T-cell (primary cell): Measurements from ENCODE around the gene CCDC194. TPM values are rescaled to one million over a fixed set of nuclear protein-coding genes. Genes with fewer than 3 reads are reported as not detected.

Experiments used
- ATAC-seq, 4 experiments: fragments of 200-7000 bp in 3 of 4; fragments of 150-1000 bp in 1 of 4; cut with Tn5 transposase; replicated peaks in 1 of 4; 1 replicate in 3 of 4; 2 replicates in 1 of 4; pipeline ENCODE4 v1.10.0; 2021; ENCODE audit warnings: moderate library complexity in 3 of 4, mild to moderate bottlenecking in 2 of 4, moderate number of reproducible peaks in 1 of 4
- CTCF ChIA-PET, 2 donors: fragments of 300-600 bp; sonication (Branson Sonifier 250); formaldehyde crosslinking; loops; one replicate each; lab custom pipeline; 2022; ENCODE audit warnings: antibody characterized with exemption in 2 of 2; lab: Charles Lee
- POLR2A ChIA-PET, 2 donors: fragments of 300-600 bp; sonication (Branson Sonifier 250); formaldehyde crosslinking; loops; one replicate each; lab custom pipeline; 2022; ENCODE audit warnings: antibody characterized with exemption in 2 of 2; lab: Charles Lee
- DNase-seq, 35 experiments: peaks; one replicate each; pipeline versions ENCODE4 v3.0.0 to v3.0.0-alpha.2; 2013 to 2023
- H3K27ac ChIP-seq: one replicate; pipeline ENCODE4 v1.5.1; 2013; ENCODE audit warnings: low read length
- H3K27me3 ChIP-seq, 2 experiments: replicated peaks in 1 of 2; 1 replicate in 1 of 2; 2 replicates in 1 of 2; pipeline versions ENCODE4 v1.6.1 to v1.7.0; 2013; ENCODE audit warnings: low read length in 1 of 2, mixed read lengths in 1 of 2; ENCODE audit not compliant: control insufficient read depth in 2 of 2, insufficient read depth in 2 of 2; ENCODE audit errors: extremely low read depth in 1 of 2
- H3K36me3 ChIP-seq, 2 donors: 1 replicate in 1 of 2; 2 replicates in 1 of 2; pipeline versions ENCODE4 v1.6.1 to v1.7.0; 2013; ENCODE audit warnings: low read length in 1 of 2; ENCODE audit not compliant: control insufficient read depth in 2 of 2, insufficient read depth in 1 of 2; ENCODE audit errors: extremely low read depth in 1 of 2
- H3K4me1 ChIP-seq, 2 experiments: 1 replicate in 1 of 2; 2 replicates in 1 of 2; pipeline versions ENCODE4 v1.6.1 to v1.7.0; 2013; ENCODE audit warnings: low read length in 2 of 2, mixed read lengths in 1 of 2; ENCODE audit not compliant: insufficient read depth in 2 of 2, control insufficient read depth in 1 of 2; ENCODE audit errors: extremely low read depth in 1 of 2
- H3K4me3 ChIP-seq, 2 donors: 1 replicate in 1 of 2; 2 replicates in 1 of 2; pipeline versions ENCODE4 v1.5.1 to v1.7.0; 2013; ENCODE audit warnings: mild to moderate bottlenecking in 2 of 2, low read length in 1 of 2, moderate library complexity in 1 of 2; ENCODE audit not compliant: control insufficient read depth in 1 of 2; ENCODE audit errors: extremely low read depth in 1 of 2
- H3K9me3 ChIP-seq: 2 replicates; pipeline ENCODE4 v1.7.0; 2013
- H3K27ac Mint-ChIP-seq, 2 donors: one replicate each; pipeline ENCODE4 v1.8.0; 2020 to 2021; ENCODE audit warnings: mild to moderate bottlenecking in 2 of 2, mixed read lengths in 2 of 2
- H3K27me3 Mint-ChIP-seq, 2 donors: one replicate each; pipeline ENCODE4 v1.8.0; 2021 to 2022; ENCODE audit warnings: mixed read lengths in 2 of 2
- H3K36me3 Mint-ChIP-seq: one replicate; pipeline ENCODE4 v1.8.0; 2021; ENCODE audit warnings: mixed read lengths
- H3K4me1 Mint-ChIP-seq, 3 donors: one replicate each; pipeline ENCODE4 v1.8.0; 2020 to 2022; ENCODE audit warnings: mixed read lengths in 3 of 3, mild to moderate bottlenecking in 1 of 3
- H3K4me3 Mint-ChIP-seq, 3 donors: one replicate each; pipeline ENCODE4 v1.8.0; 2020 to 2022; ENCODE audit warnings: mild to moderate bottlenecking in 3 of 3, mixed read lengths in 3 of 3, moderate library complexity in 3 of 3
- H3K9me3 Mint-ChIP-seq, 3 donors: one replicate each; pipeline ENCODE4 v1.8.0; 2020 to 2022; ENCODE audit warnings: mixed read lengths in 3 of 3
- WGBS: methylation state at CpG from one replicate; pipeline ENCODE4 v1.1.5; 2013; ENCODE audit warnings: missing lambda C conversion rate; ENCODE audit not compliant: insufficient coverage; 5-methylcytosine and 5-hydroxymethylcytosine counted together
- total RNA-seq, 35 experiments: library from RNA in 6 of 35; stranded (reverse) in 6 of 35; fragments of 120-200 nt in 1 of 35; gene quantifications; one replicate each; pipeline versions ENCODE4 v1.2.1 to v1.2.4 and lab custom pipeline; 2013 to 2026

CCDC194 gene
- total RNA-seq, 5 donors from 2014 or later (not counting 1 experiment from before 2014, with no cell fraction given), result 1.4 to 3.3 (median 2.6) TPM

DNA sequence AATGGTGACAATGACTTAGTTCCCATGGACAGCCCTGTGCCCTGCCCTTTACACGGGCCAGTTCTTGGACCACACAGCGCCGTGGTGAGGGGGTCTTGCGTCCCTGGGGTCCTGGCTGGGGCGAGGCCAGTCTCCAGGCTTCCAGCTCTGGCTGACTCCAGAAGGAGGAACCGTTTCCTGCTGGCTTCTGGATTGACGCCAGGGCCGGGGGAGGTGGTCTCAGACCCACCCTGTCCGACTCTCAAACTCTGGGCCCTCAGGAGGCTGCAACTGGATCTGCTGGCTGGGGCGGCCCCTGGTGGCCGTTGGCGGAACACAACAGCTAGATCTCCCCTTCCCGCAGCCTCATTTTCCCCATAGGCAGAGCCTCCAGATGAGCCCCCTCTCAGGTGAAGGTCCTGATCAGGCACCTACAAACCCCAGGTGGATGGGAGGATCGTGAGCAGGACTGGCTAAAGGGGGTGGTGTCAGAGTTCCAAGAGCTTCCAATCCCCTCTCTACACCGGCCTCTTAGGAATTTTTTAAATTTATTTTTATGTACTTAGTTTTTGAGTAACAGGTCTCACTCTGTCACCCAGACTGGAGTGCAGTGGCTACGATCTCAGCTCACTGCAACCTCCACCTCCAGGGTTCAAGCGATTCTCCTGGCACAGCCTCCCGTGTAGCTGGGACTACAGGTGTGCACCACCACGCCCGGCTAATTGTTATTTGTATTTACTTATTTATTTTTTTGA lies 8.0 kb downstream of the CCDC194 start:
- H3K4me3 ChIP-seq, result no peak overlapping the region
- ChIA-PET CTCF (interaction anchor here (0.6 to 2.2 kb wide), 5 partner anchors 40 to 196 kb away, joined by 3 to 10 read pairs (median 4); no protein-coding TSS in a partner anchor), POLR2A (no interaction called here)
- whole genome bisulfite sequencing, result 45% methylated on average over 11 of the region's 20 CpGs
- H3K27me3 ChIP-seq, result peaks cover 0 to 6% of the 10 kb centered on the region in 2 experiments
- no peaks in the 10 kb centered on the region for H3K9me3 Mint-ChIP-seq
- no peaks in the 10 kb centered on the region for H3K36me3 ChIP-seq
- peaks cover 2 to 17% of the 10 kb centered on the region in 2 experiments for H3K4me1 ChIP-seq
- peaks cover 5 to 13% (median 11%) of the 10 kb centered on the region in 3 donors for H3K4me1 Mint-ChIP-seq
- H3K27ac Mint-ChIP-seq, result no peak overlapping the region
- H3K36me3 Mint-ChIP-seq, result no peaks in the 10 kb centered on the region
- DNase-seq (peak in 33 of 35 experiments; percentile 17 to 78 (median 49)), ATAC-seq (peak; percentile 23 to 51 (median 42))
- no peak overlapping the region for H3K27ac ChIP-seq
- H3K9me3 ChIP-seq, result no peaks in the 10 kb centered on the region
- no peak overlapping the region for H3K4me3 Mint-ChIP-seq
- H3K27me3 Mint-ChIP-seq, result peaks cover 0 to 2% of the 10 kb centered on the region in 2 donors

DNA sequence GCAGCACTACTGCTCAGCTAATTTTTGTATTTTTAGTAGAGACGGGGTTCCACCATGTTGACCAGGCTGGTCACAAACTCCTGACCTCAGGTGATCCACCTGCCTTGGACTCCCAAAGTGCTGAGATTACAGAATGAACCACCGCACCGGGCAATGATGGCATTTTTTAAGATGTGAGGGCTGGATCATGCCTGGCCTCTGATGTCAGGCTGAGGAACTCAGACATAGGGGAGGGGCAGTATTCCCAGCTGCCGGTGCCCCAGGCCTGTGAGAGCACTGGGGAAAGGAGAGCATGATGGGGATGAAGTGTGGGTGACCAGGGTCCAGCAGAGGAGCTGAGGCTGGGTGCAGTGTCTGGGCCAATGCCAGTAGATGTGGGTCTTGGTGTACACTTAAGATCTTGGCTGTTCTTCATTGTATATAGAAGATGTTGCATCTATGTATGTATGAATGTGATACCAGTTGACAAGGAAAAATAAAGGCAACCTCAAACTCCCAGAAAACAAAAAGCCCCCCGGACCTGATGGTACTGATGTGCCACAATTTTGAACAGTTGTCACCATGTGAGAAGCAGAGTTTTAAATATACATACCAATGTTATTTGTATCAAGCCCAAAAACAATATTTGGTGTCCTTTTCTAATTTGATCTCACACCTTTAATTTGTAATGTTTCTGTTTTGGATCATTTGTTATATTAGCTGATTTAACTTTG lies 13.4 kb downstream of the CCDC194 start:
- Histone ChIP-seq H3K9me3 (no peaks in the 10 kb centered on the region), H3K4me1 (peaks cover 0 to 7% of the 10 kb centered on the region in 2 experiments), H3K36me3 (no peaks in the 10 kb centered on the region), H3K27me3 (peaks cover 0 to 24% of the 10 kb centered on the region in 2 experiments), H3K4me3 (no peak overlapping the region), H3K27ac (no peak overlapping the region)
- H3K9me3 Mint-ChIP-seq, result peaks cover 0 to 4% (median 0%) of the 10 kb centered on the region in 3 donors
- H3K27me3 Mint-ChIP-seq, result peaks cover 3 to 15% of the 10 kb centered on the region in 2 donors
- WGBS, result 100% methylated on average over 4 of the region's 5 CpGs
- ChIA-PET CTCF (interaction anchor here in 1 of 2 donors (0.5 kb wide), 1 partner anchor 220 kb away, joined by 3 read pairs; no protein-coding TSS in a partner anchor), POLR2A (interaction anchor here in 1 of 2 donors (0.7 kb wide), 1 partner anchor 893 kb away, joined by 6 read pairs; no protein-coding TSS in a partner anchor)
- H3K4me3 Mint-ChIP-seq, result no peak overlapping the region
- ATAC-seq (no peak), DNase-seq (no peak)
- peaks cover 6 to 7% (median 6%) of the 10 kb centered on the region in 3 donors for H3K4me1 Mint-ChIP-seq
- no peaks in the 10 kb centered on the region for H3K36me3 Mint-ChIP-seq
- no peak overlapping the region for H3K27ac Mint-ChIP-seq

DNA sequence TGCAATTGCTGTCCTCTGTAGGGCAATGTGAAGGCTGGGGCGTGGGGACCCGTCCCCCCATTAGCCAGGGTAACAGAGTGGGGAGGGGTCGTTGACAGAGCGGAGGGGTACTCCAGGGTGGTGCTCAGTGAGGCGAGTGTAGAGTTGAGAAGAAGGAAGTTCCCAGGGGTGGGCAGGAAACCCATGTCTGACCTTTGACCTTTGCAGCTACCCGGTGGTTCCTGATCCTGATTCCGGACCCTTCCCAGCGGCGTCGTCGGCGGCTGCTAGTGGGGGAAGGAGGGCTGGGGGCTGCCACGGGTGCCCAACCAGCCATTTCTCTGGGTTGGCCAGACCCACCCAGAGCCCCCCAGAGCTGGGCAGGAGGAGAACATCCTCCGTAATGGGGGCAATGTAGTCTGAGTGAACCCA lies 14.8 kb downstream of the CCDC194 start:
- Mint-ChIP-seq H3K27ac (no peak overlapping the region), H3K27me3 (peaks cover 3 to 15% of the 10 kb centered on the region in 2 donors), H3K4me3 (no peak overlapping the region), H3K36me3 (no peaks in the 10 kb centered on the region), H3K4me1 (peaks cover 6 to 7% (median 6%) of the 10 kb centered on the region in 3 donors), H3K9me3 (peaks cover 0 to 4% (median 0%) of the 10 kb centered on the region in 3 donors)
- no peak for DNase-seq
- ATAC-seq, result no peak
- Histone ChIP-seq H3K4me3 (no peak overlapping the region), H3K27me3 (peaks cover 0 to 24% of the 10 kb centered on the region in 2 experiments), H3K27ac (no peak overlapping the region), H3K36me3 (no peaks in the 10 kb centered on the region), H3K4me1 (peaks cover 0 to 7% of the 10 kb centered on the region in 2 experiments), H3K9me3 (no peaks in the 10 kb centered on the region)
- WGBS, result 45% methylated on average over 14 of the region's 14 CpGs
- ChIA-PET CTCF (interaction anchor here in 1 of 2 donors (0.7 kb wide), 1 partner anchor 224 kb away, joined by 3 read pairs; no protein-coding TSS in a partner anchor), POLR2A (no interaction called here)

DNA sequence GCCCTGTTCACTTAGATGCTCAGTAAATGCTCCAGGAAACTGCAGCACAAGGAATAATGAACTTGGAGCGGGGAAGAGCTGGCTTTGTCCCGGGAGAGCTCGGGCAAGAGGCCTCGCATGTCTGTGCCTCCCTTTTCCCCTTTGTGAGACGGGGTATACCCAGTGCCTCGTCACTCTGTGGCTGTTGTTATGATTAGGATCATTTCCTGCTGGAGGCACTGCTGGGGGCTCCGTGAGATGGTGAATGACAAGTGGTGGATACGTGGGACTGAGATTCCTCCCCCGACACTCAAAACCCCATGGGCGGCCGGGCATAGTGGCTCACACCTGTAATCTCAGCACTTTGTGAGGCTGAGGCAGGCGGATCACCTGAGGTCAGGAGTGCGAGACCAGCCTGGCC lies 15.7 kb downstream of the CCDC194 start:
- Histone ChIP-seq H3K27me3 (peaks cover 0 to 25% of the 10 kb centered on the region in 2 experiments), H3K36me3 (no peaks in the 10 kb centered on the region), H3K9me3 (no peaks in the 10 kb centered on the region), H3K27ac (no peak overlapping the region), H3K4me3 (no peak overlapping the region), H3K4me1 (peaks cover 0 to 4% of the 10 kb centered on the region in 2 experiments)
- no peak for DNase-seq
- no peak for ATAC-seq
- H3K27me3 Mint-ChIP-seq, result peaks cover 3 to 15% of the 10 kb centered on the region in 2 donors
- H3K4me1 Mint-ChIP-seq, result peaks cover 5 to 6% (median 6%) of the 10 kb centered on the region in 3 donors
- POLR2A ChIA-PET, result no interaction called here
- 30% methylated on average over 4 of the region's 13 CpGs for WGBS
- CTCF ChIA-PET, result interaction anchor here in 1 of 2 donors (0.6 kb wide), 2 partner anchors 13 to 17 kb away, joined by 3 to 4 read pairs; no protein-coding TSS in a partner anchor
- no peak overlapping the region for H3K27ac Mint-ChIP-seq
- peaks cover 0 to 4% (median 0%) of the 10 kb centered on the region in 3 donors for H3K9me3 Mint-ChIP-seq
- no peak overlapping the region for H3K4me3 Mint-ChIP-seq
- H3K36me3 Mint-ChIP-seq, result no peaks in the 10 kb centered on the region

DNA sequence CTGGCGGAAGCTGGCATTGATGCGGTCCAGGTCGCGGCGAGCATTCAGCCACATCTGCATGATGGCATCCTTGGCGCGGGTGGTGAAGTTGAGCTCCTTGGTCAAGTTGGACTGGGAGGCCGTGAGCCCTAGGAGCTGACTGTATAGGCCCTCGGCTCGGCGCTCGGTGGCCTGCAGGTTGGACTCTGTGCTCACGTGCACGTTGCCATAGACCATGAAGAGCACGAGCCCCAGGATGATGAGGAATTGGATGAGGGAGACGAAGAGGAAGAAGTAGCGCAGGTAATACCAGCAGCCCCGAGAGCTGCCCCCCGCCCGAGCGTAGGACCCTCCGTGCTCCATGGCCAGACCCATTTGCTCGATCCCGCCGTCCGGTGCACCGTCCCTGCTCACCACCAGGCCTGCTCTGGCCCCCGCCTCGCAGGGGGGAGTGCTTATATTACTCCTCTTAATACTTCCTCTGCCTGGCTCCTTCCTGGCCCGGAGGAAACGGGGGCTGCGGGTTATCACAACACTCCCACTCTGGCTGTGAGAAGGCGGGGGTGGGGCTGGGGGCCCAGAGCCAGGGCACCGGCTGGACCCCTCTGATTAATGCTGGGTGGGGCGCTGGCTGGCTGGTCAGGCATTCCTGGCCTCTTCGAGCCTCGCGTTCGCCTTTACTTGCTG lies 16.9 kb downstream of the CCDC194 start, which contains the start of gene PLVAP:
PLVAP (minus strand) TSS at position 408 of the 666 bp plus-strand sequence; CDS start at position 354, 54 bp downstream.
- 69% methylated on average over 28 of the region's 39 CpGs for WGBS
- CTCF ChIA-PET, result no interaction called here
- Mint-ChIP-seq H3K36me3 (no peaks in the 10 kb centered on the region), H3K27ac (peak within 1 kb of the TSS in 1 of 2 donors; percentile 71), H3K27me3 (peaks cover 3 to 15% of the 10 kb centered on the region in 2 donors), H3K4me3 (no peak within 1 kb of the TSS), H3K4me1 (peaks cover 0 to 6% (median 0%) of the 10 kb centered on the region in 3 donors), H3K9me3 (peaks cover 0 to 4% (median 0%) of the 10 kb centered on the region in 3 donors)
- Histone ChIP-seq H3K4me3 (no peak within 1 kb of the TSS), H3K4me1 (no peaks in the 10 kb centered on the region), H3K27me3 (peaks cover 0 to 29% of the 10 kb centered on the region in 2 experiments), H3K36me3 (no peaks in the 10 kb centered on the region), H3K27ac (no peak within 1 kb of the TSS), H3K9me3 (no peaks in the 10 kb centered on the region)
- ATAC-seq (no peak), DNase-seq (no peak)
- POLR2A ChIA-PET, result no interaction called here
